H9 (cell line): Measurements from ENCODE around the gene MGAM2. TPM values are rescaled to one million over a fixed set of nuclear protein-coding genes. Genes with fewer than 3 reads are reported as not detected.

Experiments used
- DNase-seq: peaks from one replicate; pipeline ENCODE4 v3.0.0-alpha.2; 2017
- H2AFZ ChIP-seq: one replicate; pipeline ENCODE4 v1.6.1; 2013; ENCODE audit warnings: mild to moderate bottlenecking, low read length, control low read depth, moderate library complexity
- H2AK5ac ChIP-seq: 2 replicates; pipeline ENCODE4 v1.6.1; 2013; ENCODE audit warnings: low read length, control low read depth, mixed read lengths; ENCODE audit not compliant: insufficient read length
- H2BK120ac ChIP-seq: one replicate; pipeline ENCODE4 v1.6.1; 2013; ENCODE audit warnings: low read depth, mild to moderate bottlenecking, low read length, control low read depth, inconsistent platforms; ENCODE audit not compliant: poor library complexity, severe bottlenecking
- H2BK12ac ChIP-seq: 2 replicates; pipeline ENCODE4 v1.6.1; 2013; ENCODE audit warnings: low read length, control low read depth, mixed read lengths, low read depth; ENCODE audit not compliant: insufficient read length
- H2BK15ac ChIP-seq: 2 replicates; pipeline ENCODE4 v1.6.1; 2013; ENCODE audit warnings: low read depth, low read length, control low read depth
- H2BK20ac ChIP-seq: one replicate; pipeline ENCODE4 v1.6.1; 2013; ENCODE audit warnings: low read depth, mild to moderate bottlenecking, low read length, control low read depth, inconsistent platforms; ENCODE audit not compliant: poor library complexity, severe bottlenecking
- H2BK5ac ChIP-seq: 2 replicates; pipeline ENCODE4 v1.6.1; 2013; ENCODE audit warnings: low read length, control low read depth, mixed read lengths; ENCODE audit not compliant: insufficient read length
- H3K14ac ChIP-seq: 2 replicates; pipeline ENCODE4 v1.6.1; 2013; ENCODE audit warnings: low read length, control low read depth; ENCODE audit not compliant: insufficient read depth
- H3K18ac ChIP-seq: 2 replicates; pipeline ENCODE4 v1.6.1; 2013; ENCODE audit warnings: low read depth, mild to moderate bottlenecking, mixed read lengths, low read length, control low read depth; ENCODE audit not compliant: insufficient read length
- H3K23ac ChIP-seq: 2 replicates; pipeline ENCODE4 v1.6.1; 2013; ENCODE audit warnings: low read length, control low read depth, mixed read lengths, low read depth; ENCODE audit not compliant: insufficient read length
- H3K23me2 ChIP-seq: 2 replicates; pipeline ENCODE4 v1.6.1; 2013; ENCODE audit warnings: low read depth, mild to moderate bottlenecking, mixed read lengths, low read length, control low read depth; ENCODE audit not compliant: insufficient read length, poor library complexity, severe bottlenecking
- H3K27ac ChIP-seq: 2 replicates; pipeline ENCODE4 v1.5.1; 2013; ENCODE audit warnings: low read length, control low read depth, mixed read lengths, low read depth; ENCODE audit not compliant: insufficient read length
- H3K27me3 ChIP-seq: 2 replicates; pipeline ENCODE4 v1.6.1; 2013; ENCODE audit warnings: low read length, control low read depth, inconsistent platforms; ENCODE audit not compliant: insufficient read depth
- H3K4ac ChIP-seq: 2 replicates; pipeline ENCODE4 v1.6.1; 2013; ENCODE audit warnings: low read depth, mild to moderate bottlenecking, control low read depth, inconsistent platforms, low read length, moderate library complexity
- H3K4me1 ChIP-seq: 2 replicates; pipeline ENCODE4 v1.6.1; 2013; ENCODE audit warnings: low read length, control low read depth, inconsistent platforms; ENCODE audit not compliant: insufficient read depth
- H3K4me2 ChIP-seq: 2 replicates; pipeline ENCODE4 v1.6.1; 2013; ENCODE audit warnings: low read length, control low read depth, mixed read lengths; ENCODE audit not compliant: insufficient read length, insufficient read depth
- H3K56ac ChIP-seq: 2 replicates; pipeline ENCODE4 v1.6.1; 2013; ENCODE audit warnings: low read depth, mild to moderate bottlenecking, mixed read lengths, low read length, control low read depth; ENCODE audit not compliant: insufficient read length
- H3K79me1 ChIP-seq: 2 replicates; pipeline ENCODE4 v1.6.1; 2013; ENCODE audit warnings: low read depth, mild to moderate bottlenecking, moderate library complexity, low read length, control low read depth, inconsistent platforms; ENCODE audit not compliant: insufficient read depth, poor library complexity, severe bottlenecking
- H3K79me2 ChIP-seq: 2 replicates; pipeline ENCODE4 v1.6.1; 2013; ENCODE audit warnings: low read length, control low read depth, inconsistent platforms; ENCODE audit not compliant: insufficient read depth
- H3K9ac ChIP-seq: 2 replicates; pipeline ENCODE4 v1.6.1; 2013; ENCODE audit warnings: low read length, control low read depth, mixed read lengths; ENCODE audit not compliant: insufficient read length; ENCODE audit errors: extremely low read depth
- H3K9me3 ChIP-seq: one replicate; pipeline ENCODE4 v1.6.1; 2013; ENCODE audit warnings: low read depth, low read length, inconsistent platforms; ENCODE audit not compliant: control insufficient read depth
- H3T11ph ChIP-seq: one replicate; pipeline ENCODE4 v1.6.1; 2013; ENCODE audit warnings: mild to moderate bottlenecking, low read length, control low read depth, inconsistent platforms
- H4K20me1 ChIP-seq: one replicate; pipeline ENCODE4 v1.6.1; 2013; ENCODE audit not compliant: control insufficient read depth, insufficient read length, insufficient read depth
- H4K5ac ChIP-seq: 2 replicates; pipeline ENCODE4 v1.6.1; 2013; ENCODE audit warnings: low read depth, mild to moderate bottlenecking, mixed read lengths, low read length, control low read depth; ENCODE audit not compliant: insufficient read length
- H4K8ac ChIP-seq: replicated peaks from 2 replicates; pipeline ENCODE4 v1.6.1; 2013; ENCODE audit warnings: low read length, control low read depth, mixed read lengths, low read depth; ENCODE audit not compliant: insufficient read length
- H4K91ac ChIP-seq: 2 replicates; pipeline ENCODE4 v1.6.1; 2013; ENCODE audit warnings: low read depth, mild to moderate bottlenecking, moderate library complexity, mixed read lengths, low read length, control low read depth; ENCODE audit not compliant: insufficient read length
- H3K27ac Mint-ChIP-seq, 3 experiments: 2 replicates in 2 of 3; 3 replicates in 1 of 3; pipeline ENCODE4 v1.8.0; 2020 to 2021; ENCODE audit warnings: mixed read lengths in 3 of 3, mild to moderate bottlenecking in 1 of 3, moderate library complexity in 1 of 3
- H3K27me3 Mint-ChIP-seq: 2 replicates; pipeline ENCODE4 v1.8.0; 2021; ENCODE audit warnings: low read depth, mild to moderate bottlenecking, moderate library complexity, mixed read lengths
- H3K36me3 Mint-ChIP-seq, 3 experiments: 2 replicates in 2 of 3; 3 replicates in 1 of 3; pipeline ENCODE4 v1.8.0; 2020 to 2021; ENCODE audit warnings: low read depth in 3 of 3, mixed read lengths in 3 of 3; ENCODE audit not compliant: insufficient read depth in 1 of 3
- H3K4me1 Mint-ChIP-seq, 2 experiments: 2 replicates each; pipeline ENCODE4 v1.8.0; 2020; ENCODE audit warnings: mixed read lengths in 2 of 2
- H3K4me3 Mint-ChIP-seq, 2 experiments: 2 replicates in 1 of 2; 3 replicates in 1 of 2; pipeline ENCODE4 v1.8.0; 2020 to 2021; ENCODE audit warnings: mild to moderate bottlenecking in 2 of 2, mixed read lengths in 2 of 2, moderate library complexity in 1 of 2
- H3K9me3 Mint-ChIP-seq, 2 experiments: 2 replicates in 1 of 2; 3 replicates in 1 of 2; pipeline ENCODE4 v1.8.0; 2020; ENCODE audit warnings: mild to moderate bottlenecking in 2 of 2, mixed read lengths in 2 of 2, moderate library complexity in 1 of 2
- total RNA-seq: library from RNA; stranded (reverse); gene quantifications from 2 replicates; pipeline ENCODE4 v1.2.1, GENCODE V29; 2021
- TF ChIP-seq, protein P1 (sequence below): fragments of 200-600 bp; sonication (generic); conservative IDR thresholded peaks from 3 replicates; pipeline ENCODE4 v1.8.0; 2021; ENCODE audit warnings: antibody characterized with exemption, mild to moderate bottlenecking

MGAM2 gene
- total RNA-seq, 1 experiment from 2014 or later: not detected

DNA sequence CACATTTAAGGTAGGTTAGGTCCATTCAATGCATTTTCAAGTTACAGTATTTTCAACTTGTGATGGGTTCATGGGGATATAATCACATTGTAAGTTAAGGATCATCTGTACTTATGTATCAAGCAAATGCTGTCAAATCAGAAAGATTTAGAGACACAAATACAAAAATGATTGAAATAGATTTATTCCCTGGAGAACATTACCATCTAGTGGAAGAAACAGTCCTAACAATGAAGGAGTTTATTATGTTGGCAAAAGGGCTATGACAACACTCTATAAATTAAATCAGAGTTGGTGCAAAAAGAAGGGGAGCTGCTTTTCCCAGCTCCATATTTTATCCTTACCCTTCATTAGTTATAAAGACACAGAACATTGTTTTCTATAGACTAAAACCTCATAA is 77.3 kb downstream of the MGAM2 start:
- Histone ChIP-seq H3K4ac (no peak overlapping the region), H3K79me2 (no peaks in the 10 kb centered on the region), H2BK5ac (no peak overlapping the region), H2BK20ac (no peak overlapping the region), H3K79me1 (no peaks in the 10 kb centered on the region), H3K23me2 (no peaks in the 10 kb centered on the region), H3T11ph (no peak overlapping the region), H4K5ac (no peak overlapping the region), H2BK12ac (no peak overlapping the region), H3K23ac (no peak overlapping the region), H3K4me1 (no peaks in the 10 kb centered on the region), H3K27ac (no peak overlapping the region), H3K4me2 (no peak overlapping the region), H3K9me3 (no peaks in the 10 kb centered on the region), H3K14ac (no peak overlapping the region), H2AK5ac (no peak overlapping the region), H2BK120ac (no peak overlapping the region), H3K9ac (no peak overlapping the region), H4K8ac (no peak overlapping the region), H4K91ac (no peak overlapping the region), H2AFZ (no peak overlapping the region), H3K27me3 (no peaks in the 10 kb centered on the region), H3K56ac (no peak overlapping the region), H2BK15ac (no peak overlapping the region), H3K18ac (no peak overlapping the region), H4K20me1 (no peaks in the 10 kb centered on the region)
- no peak overlapping the region for H3K27ac Mint-ChIP-seq
- no peaks in the 10 kb centered on the region for H3K36me3 Mint-ChIP-seq
- peaks cover 2% of the 10 kb centered on the region for H3K27me3 Mint-ChIP-seq
- H3K4me1 Mint-ChIP-seq: no peaks in the 10 kb centered on the region
- H3K4me3 Mint-ChIP-seq: no peak overlapping the region
- DNase-seq: no peak
- no peaks in the 10 kb centered on the region; a peak in 1 of 5 replicates for H3K9me3 Mint-ChIP-seq
- TF ChIP-seq, protein P1, sequence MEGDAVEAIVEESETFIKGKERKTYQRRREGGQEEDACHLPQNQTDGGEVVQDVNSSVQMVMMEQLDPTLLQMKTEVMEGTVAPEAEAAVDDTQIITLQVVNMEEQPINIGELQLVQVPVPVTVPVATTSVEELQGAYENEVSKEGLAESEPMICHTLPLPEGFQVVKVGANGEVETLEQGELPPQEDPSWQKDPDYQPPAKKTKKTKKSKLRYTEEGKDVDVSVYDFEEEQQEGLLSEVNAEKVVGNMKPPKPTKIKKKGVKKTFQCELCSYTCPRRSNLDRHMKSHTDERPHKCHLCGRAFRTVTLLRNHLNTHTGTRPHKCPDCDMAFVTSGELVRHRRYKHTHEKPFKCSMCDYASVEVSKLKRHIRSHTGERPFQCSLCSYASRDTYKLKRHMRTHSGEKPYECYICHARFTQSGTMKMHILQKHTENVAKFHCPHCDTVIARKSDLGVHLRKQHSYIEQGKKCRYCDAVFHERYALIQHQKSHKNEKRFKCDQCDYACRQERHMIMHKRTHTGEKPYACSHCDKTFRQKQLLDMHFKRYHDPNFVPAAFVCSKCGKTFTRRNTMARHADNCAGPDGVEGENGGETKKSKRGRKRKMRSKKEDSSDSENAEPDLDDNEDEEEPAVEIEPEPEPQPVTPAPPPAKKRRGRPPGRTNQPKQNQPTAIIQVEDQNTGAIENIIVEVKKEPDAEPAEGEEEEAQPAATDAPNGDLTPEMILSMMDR: peak; percentile 66
